GM23338 (cell line): ENCODE results near the gene SMARCA2. TPM values are rescaled to one million over a fixed set of nuclear protein-coding genes. Genes with fewer than 3 reads are reported as not detected.

Experiments
- ATAC-seq: fragments of 200-7000 bp; cut with Tn5 transposase; 3 replicates; pipeline ENCODE4 v1.9.1; 2020
- DNase-seq: peaks from one replicate; pipeline ENCODE4 v3.0.0-alpha.2; 2015; ENCODE audit warnings: low spot score
- H2AFZ ChIP-seq: fragments of 200-600 bp; sonication (generic); 2 replicates; pipeline ENCODE4 v1.8.0; 2016; ENCODE audit warnings: antibody characterized with exemption, mild to moderate bottlenecking, moderate library complexity
- H3F3A ChIP-seq: fragments of 200-600 bp; sonication (generic); replicated peaks from 2 replicates; pipeline ENCODE4 v1.8.0; 2017; ENCODE audit warnings: antibody characterized with exemption, mixed run types, low read depth
- H3K27ac ChIP-seq: fragments of 200-600 bp; sonication (generic); 2 replicates; pipeline ENCODE4 v1.6.1; 2016; ENCODE audit warnings: low read depth
- H3K27me3 ChIP-seq: fragments of 200-600 bp; sonication (generic); 2 replicates; pipeline ENCODE4 v1.8.0; 2016; ENCODE audit warnings: mild to moderate bottlenecking, mixed run types, moderate library complexity; ENCODE audit not compliant: insufficient read depth
- H3K36me3 ChIP-seq: fragments of 200-600 bp; sonication (generic); 2 replicates; pipeline ENCODE4 v1.8.0; 2016; ENCODE audit warnings: mild to moderate bottlenecking; ENCODE audit not compliant: insufficient read depth
- H3K4me1 ChIP-seq: fragments of 200-600 bp; sonication (generic); 2 replicates; pipeline ENCODE4 v1.8.0; 2016; ENCODE audit warnings: mild to moderate bottlenecking, moderate library complexity; ENCODE audit not compliant: insufficient read depth
- H3K4me2 ChIP-seq: fragments of 200-600 bp; sonication (generic); 2 replicates; pipeline ENCODE4 v1.7.1; 2017; ENCODE audit warnings: mixed run types
- H3K4me3 ChIP-seq: fragments of 200-600 bp; sonication (generic); 2 replicates; pipeline ENCODE4 v1.6.1; 2016; ENCODE audit warnings: mixed run types
- H3K79me2 ChIP-seq: fragments of 200-600 bp; sonication (generic); replicated peaks from 2 replicates; pipeline ENCODE4 v1.8.0; 2017; ENCODE audit warnings: mild to moderate bottlenecking; ENCODE audit not compliant: insufficient read depth
- H3K9me2 ChIP-seq: fragments of 200-600 bp; sonication (generic); 2 replicates; pipeline ENCODE4 v1.8.0; 2017; ENCODE audit not compliant: insufficient read depth
- H4K20me1 ChIP-seq: fragments of 200-600 bp; sonication (generic); replicated peaks from 2 replicates; pipeline ENCODE4 v1.8.0; 2017; ENCODE audit warnings: mild to moderate bottlenecking; ENCODE audit not compliant: insufficient read depth
- H3K27ac Mint-ChIP-seq: 2 replicates; pipeline ENCODE4 v1.8.0; 2020; ENCODE audit warnings: inconsistent platforms, mild to moderate bottlenecking, moderate library complexity, mixed read lengths
- H3K27me3 Mint-ChIP-seq: 3 replicates; pipeline ENCODE4 v1.8.0; 2022; ENCODE audit warnings: low read depth, mild to moderate bottlenecking, moderate library complexity, mixed read lengths, inconsistent platforms; ENCODE audit not compliant: insufficient read depth, poor library complexity
- H3K36me3 Mint-ChIP-seq: 3 replicates; pipeline ENCODE4 v1.8.0; 2021; ENCODE audit warnings: low read depth, mild to moderate bottlenecking, inconsistent platforms, moderate library complexity, mixed read lengths
- H3K4me1 Mint-ChIP-seq: 3 replicates; pipeline ENCODE4 v1.8.0; 2020; ENCODE audit warnings: mild to moderate bottlenecking, inconsistent platforms, mixed read lengths
- H3K4me3 Mint-ChIP-seq: 3 replicates; pipeline ENCODE4 v1.8.0; 2021; ENCODE audit warnings: moderate library complexity, mild to moderate bottlenecking, inconsistent platforms, mixed read lengths
- H3K9me3 Mint-ChIP-seq: 3 replicates; pipeline ENCODE4 v1.8.0; 2020; ENCODE audit warnings: moderate library complexity, mild to moderate bottlenecking, inconsistent platforms, mixed read lengths
- CREB1 ChIP-seq: fragments of 250-450 bp; sonication (Bioruptor Pico); IDR thresholded peaks from 2 replicates; pipeline ENCODE4 v1.5.0; 2020; ENCODE audit warnings: low read depth, mild to moderate bottlenecking, moderate library complexity
- CTCF ChIP-seq, 2 experiments: fragments of 200-600 bp in 1 of 2; sonication (generic) in 1 of 2; conservative IDR thresholded peaks; 2 replicates each; pipeline versions ENCODE4 v1.5.1 to v1.6.1; 2016 to 2017; ENCODE audit warnings: antibody characterized with exemption in 2 of 2, low read depth in 2 of 2, mild to moderate bottlenecking in 2 of 2, moderate library complexity in 1 of 2
- JUNB ChIP-seq: IDR thresholded peaks from one replicate; pipeline ENCODE4 v1.6.1; 2016; ENCODE audit warnings: antibody characterized with exemption; ENCODE audit not compliant: unreplicated experiment
- NANOG ChIP-seq: IDR thresholded peaks from 2 replicates; pipeline ENCODE4 v1.6.1; 2016; ENCODE audit warnings: antibody characterized with exemption, borderline replicate concordance
- POLR2AphosphoS5 ChIP-seq: IDR thresholded peaks from 2 replicates; pipeline ENCODE4 v1.6.1; 2016; ENCODE audit warnings: antibody characterized with exemption, low read depth
- ZNF114 ChIP-seq: fragments of 250-450 bp; sonication (Bioruptor Pico); IDR thresholded peaks from 2 replicates; pipeline ENCODE4 v1.5.0; 2020; ENCODE audit warnings: mild to moderate bottlenecking, moderate library complexity
- ZNF331 ChIP-seq: fragments of 250-450 bp; sonication (Bioruptor Pico); IDR thresholded peaks from 2 replicates; pipeline ENCODE4 v1.5.0; 2020; ENCODE audit warnings: low read depth, mild to moderate bottlenecking, moderate library complexity
- polyA plus RNA-seq: library from polyadenylated mRNA; unstranded; fragments of >200 nt; fragmentation: Nextera tagmentation; extraction: Ambion mirVana; gene quantifications from 2 replicates; pipeline ENCODE4 v1.2.1, GENCODE V29; 2016
- total RNA-seq: library from RNA; depleted of rRNA; stranded (reverse); fragments of >200 nt; shearing (Covaris generic); gene quantifications from 2 replicates; pipeline ENCODE4 v1.2.3, GENCODE V29; 2014
- TF ChIP-seq, protein P1 (sequence below): IDR thresholded peaks from one replicate; pipeline ENCODE4 v1.6.1; 2018; ENCODE audit warnings: antibody characterized with exemption; ENCODE audit not compliant: unreplicated experiment
- TF ChIP-seq, protein P2 (sequence below): IDR thresholded peaks from 2 replicates; pipeline ENCODE4 v1.6.1; 2016; ENCODE audit warnings: antibody characterized with exemption
- TF ChIP-seq, protein P3 (sequence below): fragments of 250-450 bp; sonication (Bioruptor Pico); IDR thresholded peaks from 2 replicates; pipeline ENCODE4 v1.5.0; 2020; ENCODE audit warnings: mild to moderate bottlenecking, moderate library complexity

SMARCA2 gene
- total and polyA plus RNA-seq, 2 experiments from 2014 or later: 21.7 to 21.9 TPM

GRCh38 chr9:2166203-2166602 lies 151.1 kb downstream of the SMARCA2 start:
- Histone ChIP-seq H2AFZ (no peak overlapping the region), H3K9me2 (0 out of 2 replicates have a peak, but pooled peaks cover 9% of the 10 kb centered on the region), H3K27ac (no peak overlapping the region), H3K27me3 (no peaks in the 10 kb centered on the region), H3K4me2 (no peak overlapping the region), H3K4me3 (no peak overlapping the region), H3F3A (no peaks in the 10 kb centered on the region), H3K36me3 (no peaks in the 10 kb centered on the region), H3K79me2 (no peaks in the 10 kb centered on the region), H3K4me1 (peaks cover 8% of the 10 kb centered on the region; the same call in 1 of the 2 replicates), H4K20me1 (no peaks in the 10 kb centered on the region)
- H3K27me3 Mint-ChIP-seq: peaks cover 2% of the 10 kb centered on the region
- ATAC-seq (no peak), DNase-seq (no peak)
- no peak overlapping the region for H3K4me3 Mint-ChIP-seq
- H3K36me3 Mint-ChIP-seq: no peaks in the 10 kb centered on the region
- no peak overlapping the region for H3K27ac Mint-ChIP-seq
- no peaks in the 10 kb centered on the region for H3K9me3 Mint-ChIP-seq
- TF ChIP-seq, protein P1, sequence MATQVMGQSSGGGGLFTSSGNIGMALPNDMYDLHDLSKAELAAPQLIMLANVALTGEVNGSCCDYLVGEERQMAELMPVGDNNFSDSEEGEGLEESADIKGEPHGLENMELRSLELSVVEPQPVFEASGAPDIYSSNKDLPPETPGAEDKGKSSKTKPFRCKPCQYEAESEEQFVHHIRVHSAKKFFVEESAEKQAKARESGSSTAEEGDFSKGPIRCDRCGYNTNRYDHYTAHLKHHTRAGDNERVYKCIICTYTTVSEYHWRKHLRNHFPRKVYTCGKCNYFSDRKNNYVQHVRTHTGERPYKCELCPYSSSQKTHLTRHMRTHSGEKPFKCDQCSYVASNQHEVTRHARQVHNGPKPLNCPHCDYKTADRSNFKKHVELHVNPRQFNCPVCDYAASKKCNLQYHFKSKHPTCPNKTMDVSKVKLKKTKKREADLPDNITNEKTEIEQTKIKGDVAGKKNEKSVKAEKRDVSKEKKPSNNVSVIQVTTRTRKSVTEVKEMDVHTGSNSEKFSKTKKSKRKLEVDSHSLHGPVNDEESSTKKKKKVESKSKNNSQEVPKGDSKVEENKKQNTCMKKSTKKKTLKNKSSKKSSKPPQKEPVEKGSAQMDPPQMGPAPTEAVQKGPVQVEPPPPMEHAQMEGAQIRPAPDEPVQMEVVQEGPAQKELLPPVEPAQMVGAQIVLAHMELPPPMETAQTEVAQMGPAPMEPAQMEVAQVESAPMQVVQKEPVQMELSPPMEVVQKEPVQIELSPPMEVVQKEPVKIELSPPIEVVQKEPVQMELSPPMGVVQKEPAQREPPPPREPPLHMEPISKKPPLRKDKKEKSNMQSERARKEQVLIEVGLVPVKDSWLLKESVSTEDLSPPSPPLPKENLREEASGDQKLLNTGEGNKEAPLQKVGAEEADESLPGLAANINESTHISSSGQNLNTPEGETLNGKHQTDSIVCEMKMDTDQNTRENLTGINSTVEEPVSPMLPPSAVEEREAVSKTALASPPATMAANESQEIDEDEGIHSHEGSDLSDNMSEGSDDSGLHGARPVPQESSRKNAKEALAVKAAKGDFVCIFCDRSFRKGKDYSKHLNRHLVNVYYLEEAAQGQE: no peak
- TF ChIP-seq, protein P2, sequence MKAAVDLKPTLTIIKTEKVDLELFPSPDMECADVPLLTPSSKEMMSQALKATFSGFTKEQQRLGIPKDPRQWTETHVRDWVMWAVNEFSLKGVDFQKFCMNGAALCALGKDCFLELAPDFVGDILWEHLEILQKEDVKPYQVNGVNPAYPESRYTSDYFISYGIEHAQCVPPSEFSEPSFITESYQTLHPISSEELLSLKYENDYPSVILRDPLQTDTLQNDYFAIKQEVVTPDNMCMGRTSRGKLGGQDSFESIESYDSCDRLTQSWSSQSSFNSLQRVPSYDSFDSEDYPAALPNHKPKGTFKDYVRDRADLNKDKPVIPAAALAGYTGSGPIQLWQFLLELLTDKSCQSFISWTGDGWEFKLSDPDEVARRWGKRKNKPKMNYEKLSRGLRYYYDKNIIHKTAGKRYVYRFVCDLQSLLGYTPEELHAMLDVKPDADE: no peak
- TF ChIP-seq ZNF114 (no peak), CREB1 (CRISPR knock-in tag) (no peak), NANOG (no peak), ZNF331 (CRISPR knock-in tag) (no peak), JUNB (no peak), CTCF (conservative IDR thresholded peaks at IDR 0.05; ENCODE audit: low read depth in 2 of 2) (no peak), POLR2AphosphoS5 (no peak)
- TF ChIP-seq, protein P3, sequence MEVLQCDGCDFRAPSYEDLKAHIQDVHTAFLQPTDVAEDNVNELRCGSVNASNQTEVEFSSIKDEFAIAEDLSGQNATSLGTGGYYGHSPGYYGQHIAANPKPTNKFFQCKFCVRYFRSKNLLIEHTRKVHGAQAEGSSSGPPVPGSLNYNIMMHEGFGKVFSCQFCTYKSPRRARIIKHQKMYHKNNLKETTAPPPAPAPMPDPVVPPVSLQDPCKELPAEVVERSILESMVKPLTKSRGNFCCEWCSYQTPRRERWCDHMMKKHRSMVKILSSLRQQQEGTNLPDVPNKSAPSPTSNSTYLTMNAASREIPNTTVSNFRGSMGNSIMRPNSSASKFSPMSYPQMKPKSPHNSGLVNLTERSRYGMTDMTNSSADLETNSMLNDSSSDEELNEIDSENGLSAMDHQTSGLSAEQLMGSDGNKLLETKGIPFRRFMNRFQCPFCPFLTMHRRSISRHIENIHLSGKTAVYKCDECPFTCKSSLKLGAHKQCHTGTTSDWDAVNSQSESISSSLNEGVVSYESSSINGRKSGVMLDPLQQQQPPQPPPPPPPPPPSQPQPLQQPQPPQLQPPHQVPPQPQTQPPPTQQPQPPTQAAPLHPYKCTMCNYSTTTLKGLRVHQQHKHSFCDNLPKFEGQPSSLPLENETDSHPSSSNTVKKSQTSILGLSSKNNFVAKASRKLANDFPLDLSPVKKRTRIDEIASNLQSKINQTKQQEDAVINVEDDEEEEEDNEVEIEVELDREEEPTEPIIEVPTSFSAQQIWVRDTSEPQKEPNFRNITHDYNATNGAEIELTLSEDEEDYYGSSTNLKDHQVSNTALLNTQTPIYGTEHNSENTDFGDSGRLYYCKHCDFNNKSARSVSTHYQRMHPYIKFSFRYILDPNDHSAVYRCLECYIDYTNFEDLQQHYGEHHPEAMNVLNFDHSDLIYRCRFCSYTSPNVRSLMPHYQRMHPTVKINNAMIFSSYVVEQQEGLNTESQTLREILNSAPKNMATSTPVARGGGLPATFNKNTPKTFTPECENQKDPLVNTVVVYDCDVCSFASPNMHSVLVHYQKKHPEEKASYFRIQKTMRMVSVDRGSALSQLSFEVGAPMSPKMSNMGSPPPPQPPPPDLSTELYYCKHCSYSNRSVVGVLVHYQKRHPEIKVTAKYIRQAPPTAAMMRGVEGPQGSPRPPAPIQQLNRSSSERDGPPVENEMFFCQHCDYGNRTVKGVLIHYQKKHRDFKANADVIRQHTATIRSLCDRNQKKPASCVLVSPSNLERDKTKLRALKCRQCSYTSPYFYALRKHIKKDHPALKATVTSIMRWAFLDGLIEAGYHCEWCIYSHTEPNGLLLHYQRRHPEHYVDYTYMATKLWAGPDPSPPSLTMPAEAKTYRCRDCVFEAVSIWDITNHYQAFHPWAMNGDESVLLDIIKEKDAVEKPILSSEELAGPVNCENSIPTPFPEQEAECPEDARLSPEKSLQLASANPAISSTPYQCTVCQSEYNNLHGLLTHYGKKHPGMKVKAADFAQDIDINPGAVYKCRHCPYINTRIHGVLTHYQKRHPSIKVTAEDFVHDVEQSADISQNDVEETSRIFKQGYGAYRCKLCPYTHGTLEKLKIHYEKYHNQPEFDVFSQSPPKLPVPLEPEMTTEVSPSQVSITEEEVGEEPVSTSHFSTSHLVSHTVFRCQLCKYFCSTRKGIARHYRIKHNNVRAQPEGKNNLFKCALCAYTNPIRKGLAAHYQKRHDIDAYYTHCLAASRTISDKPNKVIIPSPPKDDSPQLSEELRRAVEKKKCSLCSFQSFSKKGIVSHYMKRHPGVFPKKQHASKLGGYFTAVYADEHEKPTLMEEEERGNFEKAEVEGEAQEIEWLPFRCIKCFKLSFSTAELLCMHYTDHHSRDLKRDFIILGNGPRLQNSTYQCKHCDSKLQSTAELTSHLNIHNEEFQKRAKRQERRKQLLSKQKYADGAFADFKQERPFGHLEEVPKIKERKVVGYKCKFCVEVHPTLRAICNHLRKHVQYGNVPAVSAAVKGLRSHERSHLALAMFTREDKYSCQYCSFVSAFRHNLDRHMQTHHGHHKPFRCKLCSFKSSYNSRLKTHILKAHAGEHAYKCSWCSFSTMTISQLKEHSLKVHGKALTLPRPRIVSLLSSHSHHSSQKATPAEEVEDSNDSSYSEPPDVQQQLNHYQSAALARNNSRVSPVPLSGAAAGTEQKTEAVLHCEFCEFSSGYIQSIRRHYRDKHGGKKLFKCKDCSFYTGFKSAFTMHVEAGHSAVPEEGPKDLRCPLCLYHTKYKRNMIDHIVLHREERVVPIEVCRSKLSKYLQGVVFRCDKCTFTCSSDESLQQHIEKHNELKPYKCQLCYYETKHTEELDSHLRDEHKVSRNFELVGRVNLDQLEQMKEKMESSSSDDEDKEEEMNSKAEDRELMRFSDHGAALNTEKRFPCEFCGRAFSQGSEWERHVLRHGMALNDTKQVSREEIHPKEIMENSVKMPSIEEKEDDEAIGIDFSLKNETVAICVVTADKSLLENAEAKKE (CRISPR knock-in tag): no peak
- peaks cover 24% of the 10 kb centered on the region for H3K4me1 Mint-ChIP-seq
